Mucosa of rectum (tissue), 2 donors: ENCODE measurements around the gene CALHM1.

Experiments used
- H3K27ac ChIP-seq, 2 donors: one replicate each; pipeline ENCODE4 v1.7.0; 2013; ENCODE audit warnings: inconsistent platforms in 2 of 2, low read depth in 2 of 2, low read length in 2 of 2
- H3K27me3 ChIP-seq, 2 donors: one replicate each; pipeline ENCODE4 v1.7.0; 2013; ENCODE audit warnings: low read length in 2 of 2; ENCODE audit not compliant: control insufficient read depth in 2 of 2, insufficient read depth in 2 of 2
- H3K36me3 ChIP-seq, 2 donors: one replicate each; pipeline ENCODE4 v1.7.0; 2013; ENCODE audit warnings: low read length in 2 of 2; ENCODE audit not compliant: control insufficient read depth in 2 of 2, insufficient read depth in 2 of 2
- H3K4me1 ChIP-seq, 2 donors: one replicate each; pipeline ENCODE4 v1.7.0; 2013; ENCODE audit warnings: low read length in 2 of 2, mild to moderate bottlenecking in 1 of 2; ENCODE audit not compliant: control insufficient read depth in 2 of 2, insufficient read depth in 2 of 2
- H3K4me3 ChIP-seq, 2 donors: one replicate each; pipeline ENCODE4 v1.7.0; 2013; ENCODE audit warnings: low read length in 2 of 2
- H3K9ac ChIP-seq, 2 donors: one replicate each; pipeline ENCODE4 v1.7.0; 2013; ENCODE audit warnings: low read length in 2 of 2, low read depth in 1 of 2, mild to moderate bottlenecking in 1 of 2
- H3K9me3 ChIP-seq, 2 donors: one replicate each; pipeline ENCODE4 v1.7.0; 2013; ENCODE audit warnings: low read length in 2 of 2; ENCODE audit not compliant: control insufficient read depth in 2 of 2
- donor health status: healthy.
- donor health status: Normal muscosa, but diverticular disease.

The CALHM1 gene

GRCh38 chr10:103415581-103415980 lies 43.1 kb downstream of the CALHM1 start:
- no peak overlapping the region for H3K27ac ChIP-seq
- H3K4me1 ChIP-seq = no peaks in the 10 kb centered on the region
- peaks cover 75 to 84% of the 10 kb centered on the region in 2 donors for H3K36me3 ChIP-seq
- no peaks in the 10 kb centered on the region for H3K9me3 ChIP-seq
- H3K4me3 ChIP-seq = no peak overlapping the region
- H3K9ac ChIP-seq = no peak overlapping the region
- no peaks in the 10 kb centered on the region for H3K27me3 ChIP-seq

GRCh38 chr10:103413564-103413963 lies 45.1 kb downstream of the CALHM1 start:
- H3K27ac ChIP-seq = no peak overlapping the region
- no peak overlapping the region for H3K9ac ChIP-seq
- no peaks in the 10 kb centered on the region for H3K9me3 ChIP-seq
- H3K27me3 ChIP-seq = no peaks in the 10 kb centered on the region
- no peaks in the 10 kb centered on the region for H3K4me1 ChIP-seq
- peaks cover 73 to 77% of the 10 kb centered on the region in 2 donors for H3K36me3 ChIP-seq
- no peak overlapping the region for H3K4me3 ChIP-seq
